ENCODE data around the gene CALB2.

CALB2 gene

GRCh38 chr16:71387045-71387871 is 28.7 kb downstream of the CALB2 start:
- no peak for DNase-seq (ENCODE audit: low read depth in 2 of 2, low spot score in 1 of 2)

- DNase-seq (ENCODE audit: low read depth in 2 of 2, low spot score in 1 of 2), result no peak
Observed at GRCh38 chr16:71389330-71389729, 30.8 kb downstream of the CALB2 start.

GRCh38 chr16:71396594-71396993 is 38.1 kb downstream of the CALB2 start:
- no peak for DNase-seq (ENCODE audit: low read depth in 2 of 2, low spot score in 1 of 2)

GRCh38 chr16:71399801-71400563 is 41.5 kb downstream of the CALB2 start:
- no peak for DNase-seq (ENCODE audit: low read depth in 2 of 2, low spot score in 1 of 2)

- DNase-seq (ENCODE audit: low read depth in 2 of 2, low spot score in 1 of 2), result no peak
Observed at GRCh38 chr16:71402007-71402406, 43.5 kb downstream of the CALB2 start.

- DNase-seq (ENCODE audit: low read depth in 2 of 2, low spot score in 1 of 2), result no peak
Observed at GRCh38 chr16:71402674-71403073, 44.2 kb downstream of the CALB2 start.

- DNase-seq (ENCODE audit: low read depth in 2 of 2, low spot score in 1 of 2), result no peak
Observed at GRCh38 chr16:71404364-71404763, 45.8 kb downstream of the CALB2 start.

GRCh38 chr16:71406316-71406715 is 47.8 kb downstream of the CALB2 start:
- no peak for DNase-seq (ENCODE audit: low read depth in 2 of 2, low spot score in 1 of 2)

GRCh38 chr16:71406724-71407123 is 48.2 kb downstream of the CALB2 start:
- no peak for DNase-seq (ENCODE audit: low read depth in 2 of 2, low spot score in 1 of 2)

- DNase-seq (ENCODE audit: low read depth in 2 of 2, low spot score in 1 of 2), result no peak
Observed at GRCh38 chr16:71407731-71408130, 49.2 kb downstream of the CALB2 start.

GRCh38 chr16:71408536-71408935 is 50.0 kb downstream of the CALB2 start:
- DNase-seq (ENCODE audit: low read depth in 2 of 2, low spot score in 1 of 2), result no peak

- DNase-seq (ENCODE audit: low read depth in 2 of 2, low spot score in 1 of 2), result no peak
Observed at GRCh38 chr16:71409011-71409775, 50.7 kb downstream of the CALB2 start.

- no peak for DNase-seq (ENCODE audit: low read depth in 2 of 2, low spot score in 1 of 2)
Observed at GRCh38 chr16:71410146-71410545, 51.6 kb downstream of the CALB2 start.

GRCh38 chr16:71412270-71413160 is 54.0 kb downstream of the CALB2 start:
- peak; percentile 34 to 37 for DNase-seq (ENCODE audit: low read depth in 2 of 2, low spot score in 1 of 2)

- no peak for DNase-seq (ENCODE audit: low read depth in 2 of 2, low spot score in 1 of 2)
Observed at GRCh38 chr16:71413341-71413740, 54.8 kb downstream of the CALB2 start.

- no peak for DNase-seq (ENCODE audit: low read depth in 2 of 2, low spot score in 1 of 2)
Observed at GRCh38 chr16:71414038-71414437, 55.5 kb downstream of the CALB2 start.

GRCh38 chr16:71421911-71422310 is 63.4 kb downstream of the CALB2 start:
- no peak for DNase-seq (ENCODE audit: low read depth in 2 of 2, low spot score in 1 of 2)

- DNase-seq (ENCODE audit: low read depth in 2 of 2, low spot score in 1 of 2), result no peak
Observed at GRCh38 chr16:71423016-71423415, 64.5 kb downstream of the CALB2 start.

- no peak for DNase-seq (ENCODE audit: low read depth in 2 of 2, low spot score in 1 of 2)
Observed at GRCh38 chr16:71423865-71424264, 65.3 kb downstream of the CALB2 start.

- DNase-seq (ENCODE audit: low read depth in 2 of 2, low spot score in 1 of 2), result no peak
Observed at GRCh38 chr16:71424626-71425025, 66.1 kb downstream of the CALB2 start.

GRCh38 chr16:71425746-71426068 is 67.2 kb downstream of the CALB2 start:
- DNase-seq (ENCODE audit: low read depth in 2 of 2, low spot score in 1 of 2), result no peak
